GM19328 (cell line): Measurements from ENCODE around the gene ZNF280A.
"Not testable (repeated sequence)": the region's sequence is repeated elsewhere in the genome, so short reads cannot be mapped to it uniquely, and the experiment has no call there.

Source experiments
- ATAC-seq: cut with Tn5 transposase; IDR thresholded peaks from one replicate; pipeline ENCODE4 v1.9.1; 2021; ENCODE audit warnings: mild to moderate bottlenecking, moderate library complexity; ENCODE audit not compliant: unreplicated experiment

Gene ZNF280A

GRCh38 chr22:22471104-22471503, 49.0 kb downstream of the ZNF280A start:
- not testable (repeated sequence) for ATAC-seq

- no peak for ATAC-seq
Measured at GRCh38 chr22:22469527-22469926, 50.5 kb downstream of the ZNF280A start.

- not testable (repeated sequence) for ATAC-seq
Measured at GRCh38 chr22:22468794-22469469, 51.1 kb downstream of the ZNF280A start.

- no peak for ATAC-seq
Measured at GRCh38 chr22:22467112-22467511, 53.0 kb downstream of the ZNF280A start.

GRCh38 chr22:22465782-22466181, 54.3 kb downstream of the ZNF280A start:
- no peak for ATAC-seq

DNA sequence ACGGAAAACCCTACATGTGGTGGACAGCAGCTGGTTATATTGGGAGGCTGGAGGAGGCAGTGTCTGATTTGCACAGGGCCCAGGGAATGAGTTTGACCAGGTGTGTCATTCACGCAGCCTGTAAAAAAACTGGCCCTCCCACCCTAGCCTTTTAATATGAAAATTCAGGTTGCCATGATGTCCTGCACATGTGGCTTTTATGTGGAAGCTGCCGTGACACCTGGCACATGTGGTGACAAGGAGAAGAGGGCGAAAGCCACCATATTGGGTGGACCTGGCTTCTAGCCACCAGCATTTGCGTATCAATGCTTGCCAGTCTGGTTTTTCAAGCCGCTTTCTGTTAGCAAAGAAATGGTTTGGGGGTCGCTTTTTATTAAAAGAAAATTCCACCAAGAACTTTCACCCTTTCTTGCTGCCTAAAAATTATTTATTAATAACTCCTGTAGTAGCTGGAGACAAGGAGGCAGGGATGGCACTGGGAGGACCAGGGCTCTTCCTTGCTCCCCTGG, 54.9 kb downstream of the ZNF280A start:
- ATAC-seq = no peak

- no peak for ATAC-seq
Measured at GRCh38 chr22:22464541-22465054, 55.5 kb downstream of the ZNF280A start.

DNA sequence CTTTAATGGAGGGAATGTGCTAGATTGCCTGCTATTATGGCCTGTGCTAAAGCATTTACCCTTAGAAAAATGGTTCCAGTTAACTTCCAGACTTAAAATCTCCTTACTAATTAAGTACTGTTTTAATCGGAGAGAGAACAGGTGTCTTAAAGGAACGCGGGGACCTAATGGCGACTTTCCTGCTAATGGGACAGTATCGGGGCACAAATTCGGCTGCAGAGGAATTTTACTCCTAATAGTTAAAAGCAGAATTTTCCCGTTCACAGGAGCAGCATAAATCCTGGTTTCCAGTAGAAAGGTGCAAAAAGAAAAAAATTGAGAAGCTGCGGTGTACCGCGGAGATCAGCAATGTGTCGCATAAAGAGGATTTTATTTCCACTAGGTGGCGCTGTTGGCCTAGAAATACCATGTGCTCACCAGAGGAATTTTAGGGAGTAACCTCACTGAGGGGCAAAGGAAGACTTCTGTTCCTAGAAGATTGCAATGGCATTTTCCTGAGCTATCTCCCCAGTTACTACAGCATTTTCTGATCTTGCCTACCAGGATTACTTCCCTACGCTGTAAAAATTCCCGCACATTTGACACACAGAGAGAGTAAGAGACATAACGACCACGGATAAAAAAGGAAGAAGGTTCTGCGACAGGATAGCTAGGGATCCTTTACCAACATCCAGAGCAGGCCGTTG, 56.1 kb downstream of the ZNF280A start:
- no peak for ATAC-seq
